Endothelial cell of umbilical vein (primary cell): ENCODE results near the gene TGM6. TPM values are rescaled to one million over a fixed set of nuclear protein-coding genes. Genes with fewer than 3 reads are reported as not detected.

Experiments used
- BruUV-seq: library from RNA; stranded (reverse); fragments of 400-500 nt; replicated peaks from 2 replicates; lab custom pipeline; 2021; lab: Mats Ljungman, UMichigan
- CTCF ChIA-PET: fragments of 300-600, 350-600 bp; sonication (Branson Sonifier 250); formaldehyde crosslinking; loops from one replicate; lab custom pipeline; 2021; ENCODE audit warnings: antibody characterized with exemption, inconsistent platforms; lab: Charles Lee
- POLR2A ChIA-PET: fragments of 300-600, 350-600 bp; sonication (Branson Sonifier 250); formaldehyde crosslinking; loops from one replicate; lab custom pipeline; 2021; ENCODE audit warnings: antibody characterized with exemption, inconsistent platforms; lab: Charles Lee
- DNase-seq: peaks from one replicate; pipeline ENCODE4 v3.0.0-alpha.2; 2011; ENCODE audit warnings: low read depth, low spot score
- FAIRE-seq: peaks from 2 replicates; lab custom pipeline; 2011; peaks lifted over from hg19 to GRCh38; lab: Jason Lieb, UNC
- H2AFZ ChIP-seq: 2 replicates; pipeline ENCODE4 v1.6.0; 2012; ENCODE audit warnings: low read depth, low read length, control low read depth, inconsistent platforms
- H3K27ac ChIP-seq: 2 replicates; pipeline ENCODE4 v1.5.1; 2011; ENCODE audit warnings: low read depth, mild to moderate bottlenecking, control low read depth, low read length, moderate library complexity; ENCODE audit not compliant: insufficient read depth
- H3K27me3 ChIP-seq, 2 experiments: 2 replicates each; pipeline versions ENCODE4 v1.6.0 to v1.6.1; 2011; ENCODE audit warnings: low read length in 2 of 2, mixed read lengths in 1 of 2; ENCODE audit not compliant: control insufficient read depth in 2 of 2, insufficient read depth in 2 of 2
- H3K36me3 ChIP-seq, 2 experiments: 2 replicates in 1 of 2; 3 replicates in 1 of 2; pipeline ENCODE4 v1.5.1; 2011; ENCODE audit warnings: low read length in 2 of 2, mild to moderate bottlenecking in 1 of 2, moderate library complexity in 1 of 2; ENCODE audit not compliant: control insufficient read depth in 2 of 2, insufficient read depth in 2 of 2; ENCODE audit errors: extremely low read depth in 1 of 2
- H3K4me1 ChIP-seq: 3 replicates; pipeline ENCODE4 v1.5.1; 2011; ENCODE audit warnings: mild to moderate bottlenecking, low read length; ENCODE audit not compliant: control insufficient read depth, insufficient read depth; ENCODE audit errors: extremely low read depth
- H3K4me2 ChIP-seq: 2 replicates; pipeline ENCODE4 v1.6.1; 2011; ENCODE audit warnings: low read length, control low read depth, mixed read lengths; ENCODE audit not compliant: insufficient read depth
- H3K4me3 ChIP-seq, 3 experiments: fragments of 200-600 bp in 1 of 3; sonication (generic), shearing (Covaris generic) in 1 of 3; replicated peaks in 1 of 3; 2 replicates each; pipeline ENCODE4 v1.5.1; 2011 to 2016; ENCODE audit warnings: control low read depth in 3 of 3, low read length in 3 of 3, mild to moderate bottlenecking in 2 of 3, inconsistent platforms in 1 of 3, low read depth in 1 of 3, moderate library complexity in 1 of 3; ENCODE audit not compliant: insufficient read depth in 1 of 3
- H3K79me2 ChIP-seq: 2 replicates; pipeline ENCODE4 v1.6.0; 2012; ENCODE audit warnings: low read length, inconsistent platforms; ENCODE audit not compliant: control insufficient read depth, insufficient read depth
- H3K9ac ChIP-seq: replicated peaks from 2 replicates; pipeline ENCODE3; 2011; ENCODE audit warnings: low read length, control low read depth; ENCODE audit not compliant: insufficient read depth; ENCODE audit errors: extremely low read depth
- H3K9me1 ChIP-seq: replicated peaks from 3 replicates; pipeline ENCODE4 v1.6.0; 2011; ENCODE audit warnings: mild to moderate bottlenecking, low read length; ENCODE audit not compliant: control insufficient read depth, insufficient read depth; ENCODE audit errors: extremely low read depth
- H3K9me3 ChIP-seq: replicated peaks from 2 replicates; pipeline ENCODE4 v1.5.1; 2012; ENCODE audit warnings: low read length, inconsistent platforms; ENCODE audit not compliant: control insufficient read depth, insufficient read depth
- H4K20me1 ChIP-seq: replicated peaks from 2 replicates; pipeline ENCODE3; 2011; ENCODE audit warnings: mild to moderate bottlenecking, low read length; ENCODE audit not compliant: control insufficient read depth, insufficient read depth; ENCODE audit errors: extremely low read depth
- CTCF ChIP-seq, 2 donors: IDR thresholded peaks; 1 replicate in 1 of 2; 2 replicates in 1 of 2; pipeline ENCODE4 v1.5.1; 2011; ENCODE audit warnings: low read length in 2 of 2, mild to moderate bottlenecking in 2 of 2, moderate library complexity in 2 of 2, control low read depth in 1 of 2, inconsistent platforms in 1 of 2, low read depth in 1 of 2; ENCODE audit not compliant: insufficient read depth in 1 of 2; ENCODE audit errors: extremely low read depth in 1 of 2
- EZH2 ChIP-seq: IDR thresholded peaks from 2 replicates; pipeline ENCODE4 v1.6.1; 2012; ENCODE audit warnings: borderline replicate concordance, low read depth, mild to moderate bottlenecking, moderate library complexity, low read length, inconsistent platforms; ENCODE audit not compliant: severe bottlenecking
- FOS ChIP-seq: IDR thresholded peaks from 2 replicates; pipeline ENCODE4 v1.6.1; 2011; ENCODE audit warnings: mild to moderate bottlenecking, low read length, moderate library complexity, borderline replicate concordance; ENCODE audit not compliant: insufficient read depth
- GATA2 ChIP-seq: IDR thresholded peaks from 2 replicates; pipeline ENCODE4 v1.7.0; 2011; ENCODE audit warnings: low read depth, mild to moderate bottlenecking, moderate library complexity, mixed read lengths, low read length; ENCODE audit not compliant: insufficient read length, insufficient read depth
- JUN ChIP-seq: IDR thresholded peaks from 2 replicates; pipeline ENCODE4 v1.6.1; 2011; ENCODE audit warnings: borderline replicate concordance, low read depth; ENCODE audit not compliant: insufficient read length, insufficient read depth
- MYC ChIP-seq: IDR thresholded peaks from one replicate; pipeline ENCODE4 v1.6.1; 2011; ENCODE audit warnings: mild to moderate bottlenecking, low read depth, low read length
- POLR2A ChIP-seq: IDR thresholded peaks from 2 replicates; pipeline ENCODE4 v1.6.1; 2012; ENCODE audit warnings: low read depth, mild to moderate bottlenecking, control low read depth, low read length
- POLR2AphosphoS5 ChIP-seq: IDR thresholded peaks from 2 replicates; pipeline ENCODE4 v1.6.1; 2012; ENCODE audit warnings: low read depth, mild to moderate bottlenecking, control low read depth, low read length, moderate library complexity; ENCODE audit not compliant: insufficient read depth
- dilution Hi-C: fragments of 300-500 bp; cut with MboI; formaldehyde crosslinking; loops from one replicate; pipeline ENCODE4 v1.15.0; 2019; ENCODE audit warnings: low sequenced_read_pairs; ENCODE audit not compliant: extremely low pct_ligation_motif_present
- intact Hi-C: fragments of 100-400 bp; cut with micrococcal nuclease; formaldehyde crosslinking; loops from one replicate; pipeline ENCODE4 v1.10.0; 2022
- polyA plus RNA-seq, 4 experiments: library from polyadenylated mRNA; depleted of rRNA in 3 of 4; stranded (reverse) in 3 of 4; unstranded in 1 of 4; fragments of >200 nt; gene quantifications; 2 replicates each; pipeline versions ENCODE4 v1.2.1 to v1.2.3, GENCODE V29; 2011 to 2012; ENCODE audit warnings: missing spikeins in 1 of 4
- total RNA-seq: library from RNA; stranded (reverse); gene quantifications from 2 replicates; pipeline ENCODE4 v1.2.3, GENCODE V29; 2021
- TF ChIP-seq, protein P1 (sequence below): IDR thresholded peaks from 2 replicates; pipeline ENCODE4 v1.6.1; 2011; ENCODE audit not compliant: insufficient read depth, insufficient read length

The TGM6 gene
- total and polyA plus RNA-seq, 2 donors (not counting 3 experiments of a cell fraction or from before 2014, with no cell fraction given) = not detected

DNA sequence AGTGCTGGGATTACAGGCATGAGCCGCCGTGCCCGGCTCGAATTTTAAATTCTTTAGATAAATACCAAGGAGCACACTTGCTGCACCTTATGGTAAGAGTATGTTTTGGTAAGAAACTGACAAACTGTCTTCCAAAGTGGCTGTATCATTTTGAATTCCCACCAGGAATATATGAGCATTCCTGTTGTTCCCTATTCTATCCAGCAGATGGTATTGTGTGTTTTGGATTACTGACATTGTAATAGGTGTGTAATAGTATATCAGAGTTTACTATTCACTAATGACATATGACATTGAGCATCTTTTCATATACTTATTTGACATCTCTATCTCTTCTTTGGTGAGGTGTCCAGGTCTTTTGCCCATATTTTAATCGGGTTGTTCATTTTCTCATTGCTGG lies 40.5 kb downstream of the TGM6 start:
- FAIRE-seq = no peak
- no peaks in the 10 kb centered on the region for H3K4me1 ChIP-seq
- H3K9ac ChIP-seq = no peak overlapping the region
- peaks cover 0 to 2% of the 10 kb centered on the region in 2 experiments for H3K27me3 ChIP-seq
- H4K20me1 ChIP-seq = no peaks in the 10 kb centered on the region
- H3K4me2 ChIP-seq = no peak overlapping the region
- DNase-seq = no peak
- no peaks in the 10 kb centered on the region for H3K79me2 ChIP-seq
- BruUV-seq = no TSS peak
- no peaks in the 10 kb centered on the region for H3K9me1 ChIP-seq
- no peak overlapping the region for H3K4me3 ChIP-seq
- ChIA-PET CTCF (no interaction called here), POLR2A (no interaction called here)
- intact Hi-C loops = no loop called here
- H3K9me3 ChIP-seq = no peaks in the 10 kb centered on the region
- H3K36me3 ChIP-seq = no peaks in the 10 kb centered on the region
- no peak for TF ChIP-seq JUN
- no peak for TF ChIP-seq EZH2
- TF ChIP-seq, protein P1, sequence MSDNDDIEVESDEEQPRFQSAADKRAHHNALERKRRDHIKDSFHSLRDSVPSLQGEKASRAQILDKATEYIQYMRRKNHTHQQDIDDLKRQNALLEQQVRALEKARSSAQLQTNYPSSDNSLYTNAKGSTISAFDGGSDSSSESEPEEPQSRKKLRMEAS = no peak
- TF ChIP-seq POLR2AphosphoS5 = no peak
- TF ChIP-seq POLR2A = no peak
- no peak for TF ChIP-seq FOS
- TF ChIP-seq MYC = no peak
- no peak for TF ChIP-seq CTCF (IDR thresholded peaks at IDR 0.05; ENCODE audit: extremely low read depth in 1 of 2, insufficient read depth in 1 of 2, low read depth in 1 of 2, low read length in 2 of 2)
- TF ChIP-seq GATA2 = no peak
- no peak overlapping the region for H2AFZ ChIP-seq
- dilution Hi-C loops = no loop called here
- H3K27ac ChIP-seq = no peak overlapping the region
